ENCODE measurements around the gene CYBA. TPM values are rescaled to one million over a fixed set of nuclear protein-coding genes. Genes with fewer than 3 reads are reported as not detected.

CYBA gene
- total and polyA plus RNA-seq, 2 of the 13 experiments (the other 11 are each of a cell fraction or from before 2014, with no cell fraction given), result 196 to 250 TPM

- TF ChIP-seq MTERF4 (CRISPR knock-in tag; IDR thresholded peaks at IDR 0.05) (peak; percentile 63; the same call in 1 of the 2 replicates), LBX2 (CRISPR knock-in tag; IDR thresholded peaks at IDR 0.05; ENCODE audit: borderline replicate concordance) (no peak), ZBTB21 (CRISPR knock-in tag; IDR thresholded peaks at IDR 0.05) (no peak), FUBP1 (CRISPR knock-in tag; IDR thresholded peaks at IDR 0.05; ENCODE audit: borderline replicate concordance) (no peak), SP1 (IDR thresholded peaks at IDR 0.05) (no peak), SP1 (CRISPR knock-in tag; IDR thresholded peaks at IDR 0.05) (no peak; the same call in 1 of the 2 replicates), KLF12 (CRISPR knock-in tag; IDR thresholded peaks at IDR 0.05; ENCODE audit: borderline replicate concordance) (0 out of 2 replicates have a peak, but pooled peaks have one; percentile 45), ATF3 (CRISPR knock-in tag; IDR thresholded peaks at IDR 0.05) (no peak), SIX1 (CRISPR knock-in tag; IDR thresholded peaks at IDR 0.05; ENCODE audit: borderline replicate concordance) (no peak), ZNF7 (CRISPR knock-in tag; IDR thresholded peaks at IDR 0.05) (no peak), ATF5 (CRISPR knock-in tag; IDR thresholded peaks at IDR 0.05; ENCODE audit: low read depth) (peak; percentile 84; the same call in 1 of the 2 replicates), ZNF414 (CRISPR knock-in tag; IDR thresholded peaks at IDR 0.05) (no peak), ZSCAN31 (CRISPR knock-in tag; IDR thresholded peaks at IDR 0.05; ENCODE audit: low read depth) (no peak), ZBTB34 (CRISPR knock-in tag; IDR thresholded peaks at IDR 0.05) (no peak), KDM5A (IDR thresholded peaks at IDR 0.05; ENCODE audit: borderline replicate concordance, low read length) (no peak), ZNF841 (CRISPR knock-in tag; IDR thresholded peaks at IDR 0.05; ENCODE audit: borderline replicate concordance) (no peak), ARHGAP35 (CRISPR knock-in tag; IDR thresholded peaks at IDR 0.05; ENCODE audit: borderline replicate concordance) (no peak), SNAPC2 (CRISPR knock-in tag; IDR thresholded peaks at IDR 0.05) (no peak; the same call in 1 of the 2 replicates), ZNF180 (CRISPR knock-in tag; IDR thresholded peaks at IDR 0.05; ENCODE audit: borderline replicate concordance, low read depth) (no peak), ZFP37 (CRISPR knock-in tag; IDR thresholded peaks at IDR 0.05; ENCODE audit: borderline replicate concordance) (no peak), ZNF264 (CRISPR knock-in tag; IDR thresholded peaks at IDR 0.05) (no peak), ZNF282 (IDR thresholded peaks at IDR 0.05; ENCODE audit: partially characterized antibody) (no peak), ZNF510 (CRISPR knock-in tag; IDR thresholded peaks at IDR 0.05; ENCODE audit: low read depth) (no peak)
Measured at GRCh38 chr16:88649924-88650748, 717 bp downstream of the CYBA start (continued).
